Activated CD8-positive, alpha-beta memory T cell treated with anti-CD3 and anti-CD28 coated beads for 1 hour (primary cell): ENCODE data around the gene SLC45A3.
"Not testable (repeated sequence)": the region's sequence is repeated elsewhere in the genome, so short reads cannot be mapped to it uniquely, and the experiment has no call there.

Experiments used
- DNase-seq, 2 donors: peaks; one replicate each; pipeline ENCODE4 v3.0.0-alpha.2; 2020; ENCODE audit warnings: low read depth in 1 of 2; ENCODE audit errors: extremely low read depth in 1 of 2

Gene SLC45A3

GRCh38 chr1:205637854-205638468 is 42.3 kb downstream of the SLC45A3 start:
- DNase-seq = no peak

GRCh38 chr1:205636732-205637131 is 43.6 kb downstream of the SLC45A3 start:
- DNase-seq = no peak

GRCh38 chr1:205636138-205636530 is 44.2 kb downstream of the SLC45A3 start:
- not testable (repeated sequence) for DNase-seq

- DNase-seq = no peak
Measured at GRCh38 chr1:205633421-205633976, 46.8 kb downstream of the SLC45A3 start.

- no peak for DNase-seq
Measured at GRCh38 chr1:205632669-205633169, 47.6 kb downstream of the SLC45A3 start.

- peak; percentile 99 to 100 for DNase-seq
Measured at GRCh38 chr1:205631768-205632668, 48.3 kb downstream of the SLC45A3 start, which contains the start of gene ELK4. Gene ELK4 (minus strand): TSS chr1:205632011. CDS start chr1:205623882, 8,129 bp downstream.

- peak; percentile 58 to 68 for DNase-seq
Measured at GRCh38 chr1:205631010-205631767, 49.1 kb downstream of the SLC45A3 start.

- no peak for DNase-seq
Measured at GRCh38 chr1:205630651-205631009, 49.7 kb downstream of the SLC45A3 start.

- no peak for DNase-seq
Measured at GRCh38 chr1:205630241-205630640, 50.1 kb downstream of the SLC45A3 start.

GRCh38 chr1:205629751-205630150 is 50.6 kb downstream of the SLC45A3 start:
- DNase-seq = no peak

- DNase-seq = no peak
Measured at GRCh38 chr1:205627956-205628355, 52.4 kb downstream of the SLC45A3 start.

- no peak for DNase-seq
Measured at GRCh38 chr1:205626216-205626615, 54.1 kb downstream of the SLC45A3 start.

- DNase-seq = no peak
Measured at GRCh38 chr1:205623646-205624045, 56.7 kb downstream of the SLC45A3 start.

GRCh38 chr1:205620269-205620668 is 60.0 kb downstream of the SLC45A3 start:
- DNase-seq = no peak

- no peak for DNase-seq
Measured at GRCh38 chr1:205619376-205619775, 60.9 kb downstream of the SLC45A3 start.

GRCh38 chr1:205616563-205617293 is 63.6 kb downstream of the SLC45A3 start:
- DNase-seq = no peak

- no peak for DNase-seq
Measured at GRCh38 chr1:205615789-205616188, 64.5 kb downstream of the SLC45A3 start.

- no peak for DNase-seq
Measured at GRCh38 chr1:205613854-205614412, 66.4 kb downstream of the SLC45A3 start.

- no peak for DNase-seq
Measured at GRCh38 chr1:205612556-205612955, 67.8 kb downstream of the SLC45A3 start.

GRCh38 chr1:205612104-205612503 is 68.2 kb downstream of the SLC45A3 start:
- no peak for DNase-seq
